Fibroblast of peridontal ligament (primary cell): ENCODE measurements around the gene C18orf63.
A peak's percentile ranks its signal among the peaks of the same experiment; 100 is the strongest.
"Not testable (repeated sequence)": the region's sequence is repeated elsewhere in the genome, so short reads cannot be mapped to it uniquely, and the experiment has no call there.

Source experiments
- DNase-seq: peaks from one replicate; pipeline ENCODE4 v3.0.0-alpha.2; 2010; ENCODE audit errors: extremely low read depth

The C18orf63 gene

GRCh38 chr18:74315464-74316256 lies at the start of gene C18orf63:
Gene C18orf63 (plus strand): TSS chr18:74315839. CDS start chr18:74317866, 2,027 bp downstream.
- no peak for DNase-seq

GRCh38 chr18:74266161-74266560 lies 49.5 kb upstream of the C18orf63 start:
- no peak for DNase-seq

GRCh38 chr18:74268175-74268574 lies 47.5 kb upstream of the C18orf63 start:
- no peak for DNase-seq

GRCh38 chr18:74268933-74269620 lies 46.6 kb upstream of the C18orf63 start:
- no peak for DNase-seq

GRCh38 chr18:74271635-74272034 lies 44.0 kb upstream of the C18orf63 start:
- DNase-seq: no peak

GRCh38 chr18:74273394-74273793 lies 42.2 kb upstream of the C18orf63 start:
- no peak for DNase-seq

GRCh38 chr18:74274700-74275099 lies 40.9 kb upstream of the C18orf63 start:
- DNase-seq: no peak

GRCh38 chr18:74275736-74276135 lies 39.9 kb upstream of the C18orf63 start:
- DNase-seq: no peak

- no peak for DNase-seq
Measured at GRCh38 chr18:74276609-74277008, 39.0 kb upstream of the C18orf63 start.

- DNase-seq: no peak
Measured at GRCh38 chr18:74277296-74277695, 38.3 kb upstream of the C18orf63 start.

- no peak for DNase-seq
Measured at GRCh38 chr18:74278058-74278457, 37.6 kb upstream of the C18orf63 start.

GRCh38 chr18:74278983-74279382 lies 36.7 kb upstream of the C18orf63 start:
- DNase-seq: no peak

GRCh38 chr18:74281011-74281979 lies 34.3 kb upstream of the C18orf63 start:
- no peak for DNase-seq

- peak; percentile 8 for DNase-seq
Measured at GRCh38 chr18:74281980-74282754, 33.5 kb upstream of the C18orf63 start.

- no peak for DNase-seq
Measured at GRCh38 chr18:74282755-74283554, 32.7 kb upstream of the C18orf63 start.

- DNase-seq: no peak
Measured at GRCh38 chr18:74283646-74284045, 32.0 kb upstream of the C18orf63 start.

GRCh38 chr18:74284191-74284979 lies 31.3 kb upstream of the C18orf63 start:
- DNase-seq: no peak

GRCh38 chr18:74284980-74285355 lies 30.7 kb upstream of the C18orf63 start:
- no peak for DNase-seq

- DNase-seq: not testable (repeated sequence)
Measured at GRCh38 chr18:74285583-74285982, 30.1 kb upstream of the C18orf63 start.
